Neural cell (in vitro differentiated cells): ENCODE measurements around the gene RPIA.

ENCODE experiments used
- CTCF ChIP-seq: fragments of 450-650 bp; IDR thresholded peaks from 2 replicates; pipeline ENCODE4 v1.5.1; 2014; ENCODE audit warnings: antibody characterized with exemption, mild to moderate bottlenecking, moderate library complexity; ENCODE audit not compliant: poor library complexity, severe bottlenecking
- MXI1 ChIP-seq: fragments of 450-650 bp; conservative IDR thresholded peaks from 2 replicates; pipeline ENCODE4 v1.6.1; 2014; ENCODE audit warnings: antibody characterized with exemption, mild to moderate bottlenecking; ENCODE audit not compliant: poor library complexity, severe bottlenecking
- TAF1 ChIP-seq: IDR thresholded peaks from 2 replicates; pipeline ENCODE4 v1.6.1; 2012; ENCODE audit warnings: low read depth

DNA sequence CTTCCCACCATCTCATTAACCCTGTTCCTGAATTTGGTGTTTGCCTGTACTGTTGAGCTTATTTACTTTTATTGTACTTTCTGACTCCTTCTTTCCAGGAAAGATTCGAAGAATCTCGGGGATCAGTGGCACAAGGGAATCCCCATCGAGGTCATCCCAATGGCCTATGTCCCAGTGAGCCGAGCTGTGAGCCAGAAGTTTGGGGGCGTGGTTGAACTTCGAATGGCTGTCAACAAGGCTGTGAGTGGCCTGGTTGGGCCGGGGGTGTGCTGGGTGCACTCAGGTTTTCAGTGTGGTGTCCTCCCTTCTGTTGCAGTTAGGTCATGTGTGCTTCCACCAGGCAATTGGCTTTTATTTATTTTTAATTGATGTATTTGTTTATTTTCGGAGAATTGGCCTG lies 45.0 kb downstream of the RPIA start:
- TF ChIP-seq MXI1 (no peak), TAF1 (no peak), CTCF (no peak)
